Brain microvascular endothelial cell (primary cell): ENCODE data around the gene CLDN34.

Experiments used
- DNase-seq: peaks from one replicate; pipeline ENCODE4 v3.0.0-alpha.2; 2020
- H3K27ac ChIP-seq: fragments of 250-450 bp; sonication (Bioruptor Pico); 2 replicates; pipeline ENCODE4 v1.5.1; 2020; ENCODE audit warnings: mild to moderate bottlenecking, moderate library complexity
- H3K27me3 ChIP-seq: fragments of 250-450 bp; sonication (Bioruptor Pico); replicated peaks from 2 replicates; pipeline ENCODE4 v1.5.1; 2020; ENCODE audit warnings: mild to moderate bottlenecking
- H3K36me3 ChIP-seq: fragments of 250-450 bp; sonication (Bioruptor Pico); replicated peaks from 2 replicates; pipeline ENCODE4 v1.5.1; 2020; ENCODE audit warnings: mild to moderate bottlenecking
- H3K4me3 ChIP-seq: 2 replicates; pipeline ENCODE4 v1.5.1; 2011; ENCODE audit warnings: low read depth, mild to moderate bottlenecking, control low read depth, low read length, moderate library complexity
- CTCF ChIP-seq: IDR thresholded peaks from 2 replicates; pipeline ENCODE4 v1.5.1; 2011; ENCODE audit warnings: low read depth, mild to moderate bottlenecking, moderate library complexity, low read length, control low read depth, inconsistent platforms; ENCODE audit errors: missing control alignments
- in situ Hi-C: cut with HindIII; loops from 2 replicates; pipeline ENCODE4 v1.10.0; 2017; ENCODE audit warnings: low sequenced_read_pairs, low pct_ligation_motif_present

CLDN34 gene

GRCh38 chrX:9997041-9997440 is 29.9 kb downstream of the CLDN34 start:
- DNase-seq = no peak
- no peak overlapping the region for H3K27ac ChIP-seq
- H3K27me3 ChIP-seq = no peaks in the 10 kb centered on the region
- H3K4me3 ChIP-seq = no peak overlapping the region
- no peaks in the 10 kb centered on the region for H3K36me3 ChIP-seq
- in situ Hi-C loops = no loop called here
- TF ChIP-seq CTCF = no peak

GRCh38 chrX:9997524-9997923 is 30.4 kb downstream of the CLDN34 start:
- H3K36me3 ChIP-seq = no peaks in the 10 kb centered on the region
- no peaks in the 10 kb centered on the region for H3K27me3 ChIP-seq
- no peak for TF ChIP-seq CTCF
- H3K4me3 ChIP-seq = no peak overlapping the region
- in situ Hi-C loops = no loop called here
- DNase-seq = no peak
- H3K27ac ChIP-seq = no peak overlapping the region

- no peak overlapping the region for H3K27ac ChIP-seq
- H3K4me3 ChIP-seq = no peak overlapping the region
- TF ChIP-seq CTCF = no peak
- in situ Hi-C loops = no loop called here
- no peaks in the 10 kb centered on the region for H3K36me3 ChIP-seq
- no peak for DNase-seq
- no peaks in the 10 kb centered on the region for H3K27me3 ChIP-seq
Measured at GRCh38 chrX:10001496-10001895, 34.3 kb downstream of the CLDN34 start.

GRCh38 chrX:10004832-10005475 is 37.8 kb downstream of the CLDN34 start:
- no peak for DNase-seq
- in situ Hi-C loops = no loop called here
- Histone ChIP-seq H3K27ac (no peak overlapping the region), H3K27me3 (no peaks in the 10 kb centered on the region), H3K4me3 (no peak overlapping the region), H3K36me3 (no peaks in the 10 kb centered on the region)
- TF ChIP-seq CTCF = no peak

- Histone ChIP-seq H3K27ac (no peak overlapping the region), H3K4me3 (no peak overlapping the region), H3K36me3 (no peaks in the 10 kb centered on the region), H3K27me3 (no peaks in the 10 kb centered on the region)
- DNase-seq = no peak
- in situ Hi-C loops = no loop called here
- TF ChIP-seq CTCF = no peak
Measured at GRCh38 chrX:10006086-10006485, 38.9 kb downstream of the CLDN34 start.

GRCh38 chrX:10006770-10007169 is 39.6 kb downstream of the CLDN34 start:
- no peak overlapping the region for H3K4me3 ChIP-seq

More at GRCh38 chrX:10006770-10007169, 39.6 kb downstream of the CLDN34 start:
- no peak for TF ChIP-seq CTCF
- in situ Hi-C loops = no loop called here
- no peak for DNase-seq
- Histone ChIP-seq H3K27me3 (no peaks in the 10 kb centered on the region), H3K36me3 (no peaks in the 10 kb centered on the region), H3K27ac (no peak overlapping the region)
